ENCODE data around the gene DOK4.

The DOK4 gene

DNA sequence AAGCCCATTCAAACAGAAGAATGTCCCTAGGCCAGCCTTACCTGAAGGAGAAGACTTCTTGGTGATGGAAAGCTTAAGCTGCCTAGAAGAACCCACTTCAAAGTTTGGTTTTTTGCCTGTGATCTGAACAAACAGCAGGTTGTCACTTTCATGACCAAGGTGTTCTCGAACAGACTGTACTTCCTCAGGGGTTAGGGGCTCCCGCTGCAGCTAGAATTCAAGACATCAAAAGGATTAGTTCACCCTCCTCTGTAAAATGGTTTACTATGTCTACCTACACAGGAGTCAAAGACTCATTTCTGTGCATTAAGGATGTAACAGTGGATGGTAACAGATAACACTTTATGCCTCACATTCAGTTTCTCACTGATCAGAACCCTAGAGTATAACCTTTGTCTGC is 52.3 kb downstream of the DOK4 start:
- TF ChIP-seq CTCF (conservative IDR thresholded peaks at IDR 0.05; ENCODE audit: low read length) = no peak
- DNase-seq (ENCODE audit: low read depth) = no peak
- H3K4me3 ChIP-seq (ENCODE audit: low read length) = no peak overlapping the region

- DNase-seq (ENCODE audit: low read depth) = no peak
- no peak for TF ChIP-seq CTCF (conservative IDR thresholded peaks at IDR 0.05; ENCODE audit: low read length)
- H3K4me3 ChIP-seq (ENCODE audit: low read length) = no peak overlapping the region
Observed at GRCh38 chr16:57432989-57433388, 53.3 kb downstream of the DOK4 start.

GRCh38 chr16:57432505-57432904 is 53.8 kb downstream of the DOK4 start:
- H3K4me3 ChIP-seq (ENCODE audit: low read length) = no peak overlapping the region
- no peak for DNase-seq (ENCODE audit: low read depth)
- no peak for TF ChIP-seq CTCF (conservative IDR thresholded peaks at IDR 0.05; ENCODE audit: low read length)

DNA sequence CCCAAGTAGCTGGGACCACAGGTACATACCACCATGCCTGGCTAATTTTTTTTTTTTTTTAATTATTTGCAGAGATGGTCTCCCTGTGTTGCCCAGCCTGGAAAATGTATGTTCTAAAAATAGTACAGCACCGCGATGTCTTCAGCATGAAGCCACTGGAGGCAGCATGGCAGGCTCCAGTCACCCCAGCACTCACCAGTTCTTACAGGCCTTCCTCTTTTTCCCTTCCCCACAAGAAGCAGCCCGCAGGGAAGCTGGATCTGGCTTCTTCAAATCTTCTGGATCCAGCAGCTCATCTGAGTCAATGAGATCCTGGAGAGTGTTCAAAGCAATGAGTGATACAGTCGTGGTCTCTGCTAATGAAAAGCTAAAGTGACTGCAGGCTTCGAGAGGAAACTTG is 55.3 kb downstream of the DOK4 start:
- no peak for TF ChIP-seq CTCF (conservative IDR thresholded peaks at IDR 0.05; ENCODE audit: low read length)
- no peak for DNase-seq (ENCODE audit: low read depth)
- no peak overlapping the region for H3K4me3 ChIP-seq (ENCODE audit: low read length)

- H3K4me3 ChIP-seq (ENCODE audit: low read length) = no peak overlapping the region
- TF ChIP-seq CTCF (conservative IDR thresholded peaks at IDR 0.05; ENCODE audit: low read length) = no peak
- no peak for DNase-seq (ENCODE audit: low read depth)
Observed at GRCh38 chr16:57427824-57428223, 58.5 kb downstream of the DOK4 start.

DNA sequence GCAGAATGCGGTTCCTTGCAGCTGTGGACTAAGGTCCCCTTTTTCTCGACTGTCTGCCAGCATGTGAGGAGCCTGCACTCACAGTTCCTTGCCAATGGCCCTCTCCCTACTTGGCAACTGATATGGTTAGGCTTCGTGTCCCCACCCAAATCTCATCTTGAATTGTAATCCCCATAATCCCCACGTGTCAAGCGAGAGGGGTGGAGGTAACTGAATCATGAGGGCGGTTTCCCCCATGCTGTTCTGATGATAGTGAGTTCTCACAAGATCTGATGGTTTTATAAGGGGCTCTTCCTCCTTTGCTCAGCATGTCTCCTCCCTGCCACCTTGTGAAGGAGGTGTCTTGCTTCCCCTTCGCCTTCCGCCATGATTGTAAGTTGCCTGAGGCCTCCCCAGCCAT is 59.0 kb downstream of the DOK4 start:
- no peak for DNase-seq (ENCODE audit: low read depth)
- H3K4me3 ChIP-seq (ENCODE audit: low read length) = no peak overlapping the region
- TF ChIP-seq CTCF (conservative IDR thresholded peaks at IDR 0.05; ENCODE audit: low read length) = no peak

DNA sequence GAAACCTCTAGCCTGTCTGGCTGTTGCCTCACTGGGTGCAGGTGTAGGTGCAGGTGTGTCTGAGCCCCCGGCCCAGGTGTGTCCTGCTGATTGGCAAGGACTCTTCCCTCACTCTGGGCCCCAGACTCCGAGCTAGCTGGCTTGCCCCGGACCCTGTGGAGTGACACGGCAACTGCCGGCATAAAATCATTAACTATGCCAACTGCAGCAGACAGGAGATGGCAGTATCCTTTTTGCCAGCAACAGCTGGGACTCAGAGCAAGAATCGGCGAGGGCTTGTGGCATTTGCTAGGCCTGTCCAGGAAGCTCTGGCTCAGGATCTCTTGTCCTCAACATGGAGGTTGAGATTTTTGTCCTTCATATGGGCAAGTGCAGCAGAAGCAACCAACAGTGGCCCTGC is 59.9 kb downstream of the DOK4 start:
- DNase-seq (ENCODE audit: low read depth) = no peak
- no peak overlapping the region for H3K4me3 ChIP-seq (ENCODE audit: low read length)
- no peak for TF ChIP-seq CTCF (conservative IDR thresholded peaks at IDR 0.05; ENCODE audit: low read length)
